GM21529 (cell line): Measurements from ENCODE around the gene DPP6.
"Not testable (repeated sequence)": the region's sequence is repeated elsewhere in the genome, so short reads cannot be mapped to it uniquely, and the experiment has no call there.

Experiments used
- ATAC-seq: cut with Tn5 transposase; IDR thresholded peaks from one replicate; pipeline ENCODE4 v1.9.1; 2021; ENCODE audit not compliant: unreplicated experiment

The DPP6 gene

GRCh38 chr7:154916856-154917807 lies 864.9 kb downstream of the DPP6 start:
- no peak for ATAC-seq

GRCh38 chr7:154917808-154918160 lies 865.6 kb downstream of the DPP6 start:
- no peak for ATAC-seq

GRCh38 chr7:154918266-154918665 lies 866.1 kb downstream of the DPP6 start:
- no peak for ATAC-seq

GRCh38 chr7:154918741-154919140 lies 866.5 kb downstream of the DPP6 start:
- no peak for ATAC-seq

- no peak for ATAC-seq
Measured at GRCh38 chr7:154919344-154920225, 867.4 kb downstream of the DPP6 start.

GRCh38 chr7:154922472-154922871 lies 870.3 kb downstream of the DPP6 start:
- not testable (repeated sequence) for ATAC-seq

- ATAC-seq, result peak; percentile 56
Measured at GRCh38 chr7:154927624-154928125, 875.5 kb downstream of the DPP6 start.

- peak; percentile 84 for ATAC-seq
Measured at GRCh38 chr7:154928136-154929005, 876.2 kb downstream of the DPP6 start.

GRCh38 chr7:154929006-154929726 lies 877.0 kb downstream of the DPP6 start:
- ATAC-seq, result no peak

- no peak for ATAC-seq
Measured at GRCh38 chr7:154931906-154932305, 879.7 kb downstream of the DPP6 start.

GRCh38 chr7:154934353-154934952 lies 882.3 kb downstream of the DPP6 start:
- ATAC-seq, result not testable (repeated sequence)

GRCh38 chr7:154937837-154938236 lies 885.6 kb downstream of the DPP6 start:
- no peak for ATAC-seq

- no peak for ATAC-seq
Measured at GRCh38 chr7:154942691-154943090, 890.5 kb downstream of the DPP6 start.
